Tibial nerve (tissue), 4 donors: Measurements from ENCODE around the gene RASGEF1B. TPM values are rescaled to one million over a fixed set of nuclear protein-coding genes. Genes with fewer than 3 reads are reported as not detected.

Experiments used
- DNase-seq, 2 donors: peaks; one replicate each; pipeline ENCODE4 v3.0.0-alpha.2; 2019; ENCODE audit warnings: low spot score in 2 of 2
- H3K27ac ChIP-seq, 4 donors: fragments of 200-600 bp; sonication (generic) in 3 of 4; one replicate each; pipeline ENCODE4 v1.5.1; 2017 to 2019; ENCODE audit warnings: mild to moderate bottlenecking in 1 of 4
- H3K27me3 ChIP-seq, 2 donors: fragments of 200-600 bp; sonication (generic) in 1 of 2; one replicate each; pipeline versions ENCODE4 v1.5.1 to v1.6.0; 2017 to 2019
- H3K36me3 ChIP-seq, 3 donors: fragments of 200-600 bp; sonication (generic); one replicate each; pipeline ENCODE4 v1.5.1; 2018 to 2019
- H3K4me1 ChIP-seq, 4 donors: fragments of 200-600 bp; sonication (generic) in 3 of 4; one replicate each; pipeline ENCODE4 v1.5.1; 2017 to 2019
- H3K4me3 ChIP-seq, 4 donors: fragments of 200-600 bp; sonication (generic) in 3 of 4; one replicate each; pipeline ENCODE4 v1.5.1; 2017 to 2019; ENCODE audit warnings: mild to moderate bottlenecking in 1 of 4, moderate library complexity in 1 of 4
- H3K9me3 ChIP-seq, 4 donors: fragments of 200-600 bp; sonication (generic) in 3 of 4; one replicate each; pipeline ENCODE4 v1.5.1; 2017 to 2019
- EP300 ChIP-seq, 2 donors: sonication (generic); formaldehyde crosslinking; IDR thresholded peaks; one replicate each; pipeline ENCODE4 v1.6.1; 2017; ENCODE audit warnings: antibody characterized with exemption in 2 of 2, mild to moderate bottlenecking in 1 of 2
- POLR2A ChIP-seq, 2 donors: fragments of 450-650 bp; IDR thresholded peaks; one replicate each; pipeline ENCODE4 v1.6.1; 2017; ENCODE audit warnings: antibody characterized with exemption in 2 of 2, mild to moderate bottlenecking in 2 of 2, moderate library complexity in 2 of 2
- WGBS, 2 donors: methylation state at CpG; one replicate each; pipeline ENCODE4 v1.1.5; 2018; 5-methylcytosine and 5-hydroxymethylcytosine counted together
- total RNA-seq, 4 donors: library from RNA; depleted of rRNA; stranded (reverse); fragments of >200 nt; gene quantifications; one replicate each; pipeline ENCODE4 v1.1.0, GENCODE V29; 2016
- TF ChIP-seq, protein P1 (sequence below), 5 experiments: fragments of 200-600 bp in 3 of 5; fragments of 450-650 bp in 2 of 5; sonication (generic) in 3 of 5; IDR thresholded peaks; one replicate each; pipeline ENCODE4 v1.5.1; 2016 to 2019; ENCODE audit warnings: antibody characterized with exemption in 5 of 5, mild to moderate bottlenecking in 3 of 5, moderate library complexity in 2 of 5

The RASGEF1B gene
- total RNA-seq, 4 donors from 2014 or later: 12.4 to 32.8 (median 15.0) TPM

DNA sequence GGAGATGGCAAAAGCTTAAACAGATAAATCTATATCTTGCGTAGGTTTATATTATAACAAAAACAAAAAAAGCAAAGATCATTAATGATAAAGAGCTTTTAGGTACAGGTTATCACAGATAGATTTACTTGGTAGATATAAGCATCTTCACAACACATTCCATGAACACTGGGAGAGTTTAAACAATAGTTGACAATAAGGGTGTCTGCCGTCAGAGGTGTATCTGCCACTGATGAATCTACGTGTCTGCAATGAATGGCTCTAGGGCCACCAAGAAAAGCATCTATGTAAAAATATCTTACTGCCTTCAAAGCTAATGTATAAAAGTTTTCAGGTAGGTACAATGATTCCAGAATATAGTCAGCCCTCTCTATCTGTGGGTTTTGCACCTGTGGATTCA lies 43.7 kb downstream of the RASGEF1B start:
- H3K27ac ChIP-seq: peak overlapping the region; percentile 43 to 87 (median 72)
- H3K9me3 ChIP-seq: no peaks in the 10 kb centered on the region
- no peak overlapping the region for H3K4me3 ChIP-seq
- 82 to 86% methylated on average over 3 of the region's 3 CpGs for WGBS, 2 donors
- DNase-seq: no peak
- peaks cover 0 to 37% (median 3%) of the 10 kb centered on the region in 4 donors for H3K4me1 ChIP-seq
- no peak for TF ChIP-seq EP300 (IDR thresholded peaks at IDR 0.05)
- no peak for TF ChIP-seq POLR2A (IDR thresholded peaks at IDR 0.05)
- TF ChIP-seq, protein P1, sequence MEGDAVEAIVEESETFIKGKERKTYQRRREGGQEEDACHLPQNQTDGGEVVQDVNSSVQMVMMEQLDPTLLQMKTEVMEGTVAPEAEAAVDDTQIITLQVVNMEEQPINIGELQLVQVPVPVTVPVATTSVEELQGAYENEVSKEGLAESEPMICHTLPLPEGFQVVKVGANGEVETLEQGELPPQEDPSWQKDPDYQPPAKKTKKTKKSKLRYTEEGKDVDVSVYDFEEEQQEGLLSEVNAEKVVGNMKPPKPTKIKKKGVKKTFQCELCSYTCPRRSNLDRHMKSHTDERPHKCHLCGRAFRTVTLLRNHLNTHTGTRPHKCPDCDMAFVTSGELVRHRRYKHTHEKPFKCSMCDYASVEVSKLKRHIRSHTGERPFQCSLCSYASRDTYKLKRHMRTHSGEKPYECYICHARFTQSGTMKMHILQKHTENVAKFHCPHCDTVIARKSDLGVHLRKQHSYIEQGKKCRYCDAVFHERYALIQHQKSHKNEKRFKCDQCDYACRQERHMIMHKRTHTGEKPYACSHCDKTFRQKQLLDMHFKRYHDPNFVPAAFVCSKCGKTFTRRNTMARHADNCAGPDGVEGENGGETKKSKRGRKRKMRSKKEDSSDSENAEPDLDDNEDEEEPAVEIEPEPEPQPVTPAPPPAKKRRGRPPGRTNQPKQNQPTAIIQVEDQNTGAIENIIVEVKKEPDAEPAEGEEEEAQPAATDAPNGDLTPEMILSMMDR (IDR thresholded peaks at IDR 0.05): no peak
- H3K36me3 ChIP-seq: peaks cover 0 to 41% (median 0%) of the 10 kb centered on the region in 3 donors
- no peaks in the 10 kb centered on the region for H3K27me3 ChIP-seq

GRCh38 chr4:81427344-81427821 lies 44.3 kb downstream of the RASGEF1B start:
- TF ChIP-seq EP300 (IDR thresholded peaks at IDR 0.05): no peak
- TF ChIP-seq, protein P1 (IDR thresholded peaks at IDR 0.05): no peak
- no peak for TF ChIP-seq POLR2A (IDR thresholded peaks at IDR 0.05)
- Histone ChIP-seq H3K4me1 (peaks cover 0 to 31% (median 3%) of the 10 kb centered on the region in 4 donors), H3K27me3 (no peaks in the 10 kb centered on the region), H3K4me3 (no peak overlapping the region), H3K27ac (peak overlapping the region; percentile 43 to 87 (median 72)), H3K36me3 (peaks cover 0 to 39% (median 0%) of the 10 kb centered on the region in 3 donors), H3K9me3 (no peaks in the 10 kb centered on the region)
- no peak for DNase-seq
- WGBS, 2 donors: 24 to 29% methylated on average over 6 of the region's 6 CpGs

DNA sequence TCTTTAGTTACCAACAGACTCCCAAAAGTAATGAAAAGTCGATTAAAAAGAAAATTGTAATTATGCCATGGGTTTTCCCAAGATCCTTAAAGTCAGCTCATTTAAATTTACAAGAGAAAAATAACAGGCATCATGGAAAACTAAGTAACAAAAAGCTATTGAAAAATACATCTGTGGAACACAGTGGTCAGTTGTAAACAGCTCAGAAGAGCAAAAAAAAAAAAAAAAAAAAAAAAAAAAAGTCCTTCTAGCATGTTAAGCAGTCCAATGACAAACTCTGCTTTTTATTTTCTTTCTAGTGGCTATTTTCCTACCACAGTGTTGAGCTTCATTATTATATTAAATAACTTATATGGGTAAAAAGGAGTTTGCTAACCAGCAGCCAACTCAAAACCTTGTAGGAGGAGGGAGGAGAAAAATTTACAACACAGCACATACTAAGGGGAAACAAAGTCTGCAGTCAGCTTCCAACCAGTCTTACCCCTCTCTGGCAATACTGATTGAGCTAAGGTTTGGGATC lies 44.9 kb downstream of the RASGEF1B start:
- no peak for TF ChIP-seq POLR2A (IDR thresholded peaks at IDR 0.05)
- TF ChIP-seq, protein P1 (IDR thresholded peaks at IDR 0.05): no peak
- H3K36me3 ChIP-seq: peaks cover 0 to 34% (median 0%) of the 10 kb centered on the region in 3 donors
- WGBS, 2 donors: 36 to 42% methylated on average over 1 of the region's 1 CpG
- H3K4me1 ChIP-seq: peaks cover 0 to 32% (median 3%) of the 10 kb centered on the region in 4 donors
- no peaks in the 10 kb centered on the region for H3K9me3 ChIP-seq
- DNase-seq: no peak
- H3K4me3 ChIP-seq: no peak overlapping the region
- peak overlapping the region; percentile 48 to 87 (median 72) for H3K27ac ChIP-seq
- H3K27me3 ChIP-seq: no peaks in the 10 kb centered on the region

DNA sequence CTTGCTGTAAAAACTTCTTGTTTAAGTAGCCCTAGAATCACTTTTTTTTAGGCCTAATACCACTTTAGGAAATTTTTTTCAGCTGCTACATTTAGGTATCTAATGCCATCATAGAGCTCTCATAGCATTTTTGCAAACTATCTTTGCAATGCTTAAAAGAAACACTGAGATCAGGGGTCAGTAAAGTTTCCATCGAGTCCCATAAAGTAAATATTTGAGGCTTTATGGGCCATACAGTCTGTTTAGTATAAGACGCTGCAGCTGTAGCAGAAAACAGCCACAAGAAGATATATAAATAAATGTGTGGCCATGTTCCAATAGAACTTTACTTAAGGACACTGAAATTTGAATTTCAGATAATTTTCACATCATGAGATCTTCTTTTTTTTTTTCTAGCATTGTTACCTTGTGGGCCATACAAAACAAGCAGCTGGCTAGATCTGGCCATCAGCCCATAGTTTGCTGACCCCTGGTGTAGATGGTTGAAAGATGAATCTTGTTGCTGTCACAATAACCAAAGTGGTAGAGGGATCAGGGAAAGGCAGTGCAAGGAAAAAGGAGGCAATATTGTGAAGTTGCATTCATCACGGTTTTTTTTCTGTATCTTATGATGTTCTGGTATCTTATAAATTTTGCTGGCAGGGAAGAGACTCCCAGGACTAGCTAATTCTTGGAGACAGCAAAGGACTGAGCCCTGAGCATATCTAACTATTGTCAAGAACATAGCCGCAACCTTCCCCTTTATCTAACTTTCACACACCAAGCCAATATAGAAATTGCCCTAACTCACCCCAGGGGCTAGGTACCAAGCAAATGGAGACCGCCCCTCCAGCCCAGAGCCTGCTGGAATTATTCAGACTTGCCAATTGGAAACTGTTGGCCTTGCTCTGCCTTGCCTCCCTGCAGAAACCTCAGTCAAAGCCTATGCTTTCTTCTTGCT lies 46.6 kb downstream of the RASGEF1B start:
- no peak for DNase-seq
- WGBS, 2 donors: 71 to 72% methylated on average over 5 of the region's 5 CpGs
- TF ChIP-seq EP300 (IDR thresholded peaks at IDR 0.05): no peak
- TF ChIP-seq, protein P1 (IDR thresholded peaks at IDR 0.05): no peak
- no peak for TF ChIP-seq POLR2A (IDR thresholded peaks at IDR 0.05)
- H3K4me1 ChIP-seq: peaks cover 0 to 37% (median 3%) of the 10 kb centered on the region in 4 donors
- no peak overlapping the region for H3K4me3 ChIP-seq
- H3K27me3 ChIP-seq: no peaks in the 10 kb centered on the region
- peaks cover 0 to 17% (median 0%) of the 10 kb centered on the region in 3 donors for H3K36me3 ChIP-seq
- no peaks in the 10 kb centered on the region for H3K9me3 ChIP-seq
- peak overlapping the region in 3 of 4 donors; percentile 27 to 87 (median 85) for H3K27ac ChIP-seq

GRCh38 chr4:81424336-81424735 lies 47.4 kb downstream of the RASGEF1B start:
- Histone ChIP-seq H3K27me3 (no peaks in the 10 kb centered on the region), H3K27ac (peak overlapping the region in 2 of 4 donors; percentile 20 to 87), H3K4me1 (peaks cover 0 to 37% (median 3%) of the 10 kb centered on the region in 4 donors), H3K9me3 (no peaks in the 10 kb centered on the region), H3K36me3 (peaks cover 0 to 10% (median 0%) of the 10 kb centered on the region in 3 donors), H3K4me3 (no peak overlapping the region)
- TF ChIP-seq POLR2A (IDR thresholded peaks at IDR 0.05): no peak
- TF ChIP-seq EP300 (IDR thresholded peaks at IDR 0.05): no peak
- TF ChIP-seq, protein P1 (IDR thresholded peaks at IDR 0.05): no peak
- DNase-seq: no peak
- whole genome bisulfite sequencing, 2 donors: 63 to 68% methylated on average over 6 of the region's 6 CpGs
